HG02798 (cell line): ENCODE results near the gene MCMBP.
"Not testable (repeated sequence)": the region's sequence is repeated elsewhere in the genome, so short reads cannot be mapped to it uniquely, and the experiment has no call there.

Source experiments
- ATAC-seq: cut with Tn5 transposase; IDR thresholded peaks from one replicate; pipeline ENCODE4 v1.9.1; 2021; ENCODE audit warnings: mild to moderate bottlenecking; ENCODE audit not compliant: unreplicated experiment, poor library complexity

Gene MCMBP

GRCh38 chr10:119883901-119884611, 11.4 kb upstream of the MCMBP start:
- not testable (repeated sequence) for ATAC-seq

DNA sequence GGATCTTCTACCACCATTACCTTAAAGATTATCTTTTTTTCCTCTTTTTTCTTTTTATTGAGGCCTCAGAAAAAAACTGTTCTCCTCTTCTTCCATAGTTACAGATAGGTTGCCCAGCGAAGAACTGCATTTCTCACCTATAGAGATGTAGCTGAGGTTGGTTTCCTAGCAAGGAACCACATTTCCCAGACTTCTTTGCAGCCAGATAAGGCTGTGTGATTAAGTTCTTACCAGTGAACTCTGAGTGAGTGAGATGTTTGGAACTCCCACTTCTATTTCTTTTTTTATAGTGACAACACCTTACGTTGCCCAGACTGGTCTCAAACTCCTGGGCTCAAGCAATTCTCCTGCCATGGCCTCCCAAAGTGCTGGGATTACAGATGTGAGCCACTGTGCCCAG, 5.9 kb upstream of the MCMBP start:
- no peak for ATAC-seq

GRCh38 chr10:119872860-119873681, 428 bp upstream of the MCMBP start:
- ATAC-seq: peak; percentile 94

- ATAC-seq: peak; percentile 35
Measured at GRCh38 chr10:119871881-119872609, 598 bp downstream of the MCMBP start.

DNA sequence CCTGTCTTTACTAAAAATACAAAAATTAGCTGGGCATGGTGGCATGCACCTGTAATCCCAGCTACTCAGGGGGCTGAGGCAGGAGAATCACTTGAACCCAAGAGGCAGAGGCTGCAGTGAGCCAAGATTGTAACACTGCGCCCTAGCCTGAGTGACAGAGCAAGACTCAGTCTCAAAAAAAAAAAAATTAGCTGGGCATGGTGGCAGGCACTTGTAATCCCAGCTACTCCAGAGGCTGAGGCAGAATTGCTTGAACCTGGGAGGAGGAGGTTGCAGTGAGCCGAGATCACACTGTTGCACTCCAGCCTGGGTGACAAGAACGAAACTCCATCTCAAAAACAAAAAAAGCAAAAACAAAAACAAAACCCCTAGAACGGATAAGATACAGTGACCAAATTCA, 3.2 kb downstream of the MCMBP start:
- ATAC-seq: not testable (repeated sequence)

GRCh38 chr10:119867317-119867716, 5.3 kb downstream of the MCMBP start:
- ATAC-seq: no peak

DNA sequence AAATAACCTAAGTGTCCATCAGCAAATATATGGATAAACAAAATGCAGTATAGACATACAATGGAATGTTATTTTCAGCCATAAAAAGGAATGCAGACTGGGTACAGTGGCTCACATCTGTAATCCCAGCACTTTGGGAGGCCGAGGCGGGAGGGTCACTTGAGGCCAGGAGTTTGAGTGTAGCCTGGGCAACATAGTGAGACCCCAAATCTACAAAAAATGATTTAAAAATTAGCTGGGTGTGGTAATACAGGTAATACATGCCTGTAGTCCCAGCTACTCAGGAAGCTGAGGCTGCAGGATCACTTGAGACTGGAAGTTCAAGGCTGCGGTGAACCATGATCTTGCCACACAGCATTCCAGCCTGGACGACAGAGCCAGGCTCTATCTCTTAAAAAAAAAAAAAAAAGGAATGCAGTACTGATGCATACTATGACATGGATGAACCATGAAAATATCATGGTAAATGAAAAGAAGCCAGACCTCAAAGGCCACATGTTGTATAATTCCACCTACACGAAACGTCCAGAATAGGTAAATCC, 6.9 kb downstream of the MCMBP start:
- no peak for ATAC-seq

GRCh38 chr10:119863951-119864565, 8.6 kb downstream of the MCMBP start:
- no peak for ATAC-seq

DNA sequence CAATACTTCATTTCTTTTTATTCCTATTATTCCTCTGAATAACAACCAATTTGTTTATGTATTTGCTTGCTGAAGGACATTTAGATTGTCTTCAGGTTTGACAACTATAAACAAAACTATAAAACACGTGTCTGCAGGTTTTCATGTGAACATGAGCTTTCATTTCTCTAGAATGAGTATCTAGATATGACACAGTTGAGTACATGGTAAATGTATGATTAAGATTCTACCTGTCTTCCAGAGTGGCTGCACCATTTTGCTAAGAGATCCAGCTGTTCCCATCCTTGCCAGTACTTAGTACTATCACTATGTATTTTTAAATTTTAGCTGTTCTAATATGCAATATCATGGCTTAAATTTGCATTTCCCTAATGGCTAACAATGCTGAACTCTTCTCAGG, 10.1 kb downstream of the MCMBP start:
- no peak for ATAC-seq

DNA sequence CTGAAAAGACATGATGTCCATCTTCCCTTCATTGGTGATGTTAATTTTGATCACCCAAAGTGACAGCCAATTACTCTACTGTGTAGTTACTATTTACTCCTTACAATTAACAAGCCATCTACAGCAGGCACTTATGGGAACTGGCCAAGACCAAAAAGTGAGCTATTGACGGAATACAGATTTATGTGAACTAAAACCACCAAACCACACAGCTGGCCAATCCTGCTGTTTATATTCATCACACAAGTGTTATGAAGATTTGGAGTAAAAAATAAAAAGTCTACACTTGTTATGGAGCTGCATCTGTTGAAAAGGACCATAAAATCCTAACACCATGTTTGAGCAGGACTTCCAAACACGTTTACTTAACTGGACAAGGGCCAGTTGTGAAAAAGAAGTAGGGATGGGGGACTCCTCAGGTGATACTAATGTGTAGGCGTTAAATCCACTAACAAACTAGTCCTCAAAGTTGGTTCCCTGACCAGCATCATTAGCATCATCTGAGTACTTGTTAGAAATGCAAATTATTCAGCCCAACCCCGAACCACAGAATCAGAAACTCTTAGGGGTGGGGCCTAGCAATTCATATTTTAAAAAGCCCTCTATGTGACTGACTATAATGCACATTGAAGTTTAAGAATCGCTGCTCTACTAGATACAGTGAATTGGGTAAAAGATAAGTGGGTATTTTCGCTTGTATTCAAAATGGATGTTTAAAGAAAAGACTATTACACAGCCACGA, 11.6 kb downstream of the MCMBP start:
- ATAC-seq: peak; percentile 61

GRCh38 chr10:119859420-119860258, 13.0 kb downstream of the MCMBP start:
- no peak for ATAC-seq

GRCh38 chr10:119858063-119858462, 14.6 kb downstream of the MCMBP start:
- no peak for ATAC-seq

- no peak for ATAC-seq
Measured at GRCh38 chr10:119853574-119853973, 19.1 kb downstream of the MCMBP start.

- ATAC-seq: no peak
Measured at GRCh38 chr10:119852822-119853221, 19.8 kb downstream of the MCMBP start.

GRCh38 chr10:119852277-119852676, 20.4 kb downstream of the MCMBP start:
- no peak for ATAC-seq

GRCh38 chr10:119849944-119850343, 22.7 kb downstream of the MCMBP start:
- ATAC-seq: no peak

- no peak for ATAC-seq
Measured at GRCh38 chr10:119849031-119849789, 23.4 kb downstream of the MCMBP start.

DNA sequence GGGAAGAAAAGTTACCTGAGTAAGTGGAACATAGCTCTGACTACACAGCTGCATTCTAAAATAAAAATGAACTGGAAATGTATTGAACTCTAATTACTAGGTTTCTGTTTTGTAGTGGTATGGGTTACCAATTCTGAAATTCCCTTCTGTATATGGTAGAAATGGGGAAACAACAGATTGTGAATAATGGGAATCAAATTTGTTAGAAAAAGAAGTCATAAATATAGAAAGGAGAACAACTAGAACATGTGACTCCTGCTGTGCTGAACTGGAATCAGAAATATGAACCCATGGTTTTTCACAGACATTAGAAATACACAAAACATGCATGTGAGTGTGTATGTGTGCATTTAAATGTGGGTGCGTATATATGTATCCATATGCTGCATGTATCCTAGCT, 27.0 kb downstream of the MCMBP start:
- ATAC-seq: no peak
